BE2C (cell line): ENCODE results near the gene RABGGTA.

ENCODE experiments used
- DNase-seq: peaks from one replicate; pipeline ENCODE4 v3.0.0-alpha.2; 2020
- H3K27me3 ChIP-seq: fragments of 250-450 bp; sonication (Bioruptor Pico); 2 replicates; pipeline ENCODE4 v1.5.1; 2020; ENCODE audit warnings: mild to moderate bottlenecking
- H3K36me3 ChIP-seq: fragments of 250-450 bp; sonication (Bioruptor Pico); 2 replicates; pipeline ENCODE4 v1.5.1; 2020; ENCODE audit warnings: mild to moderate bottlenecking
- H3K4me1 ChIP-seq: fragments of 250-450 bp; sonication (Bioruptor Pico); 2 replicates; pipeline ENCODE4 v1.5.1; 2020
- H3K4me3 ChIP-seq: 2 replicates; pipeline ENCODE4 v1.5.1; 2011; ENCODE audit warnings: low read depth, low read length
- H3K9me3 ChIP-seq: fragments of 250-450 bp; sonication (Bioruptor Pico); 2 replicates; pipeline ENCODE4 v1.5.1; 2020
- CTCF ChIP-seq: IDR thresholded peaks from 2 replicates; pipeline ENCODE4 v1.5.1; 2012; ENCODE audit warnings: mild to moderate bottlenecking, low read depth, low read length

The RABGGTA gene

GRCh38 chr14:24310265-24310645, 38.9 kb upstream of the RABGGTA start:
- Histone ChIP-seq H3K36me3 (peaks cover 31% of the 10 kb centered on the region), H3K27me3 (no peaks in the 10 kb centered on the region; the same call in 1 of the 2 replicates), H3K9me3 (no peaks in the 10 kb centered on the region), H3K4me1 (no peaks in the 10 kb centered on the region), H3K4me3 (no peak overlapping the region)
- no peak for DNase-seq
- TF ChIP-seq CTCF: no peak

GRCh38 chr14:24309538-24310264, 38.3 kb upstream of the RABGGTA start, which contains the start of gene LTB4R2:
Gene LTB4R2 (plus strand): TSS chr14:24310140. CDS start chr14:24310665, 525 bp downstream.
- Histone ChIP-seq H3K4me3 (no peak within 1 kb of the TSS), H3K36me3 (peaks cover 36% of the 10 kb centered on the region), H3K27me3 (no peaks in the 10 kb centered on the region), H3K4me1 (no peaks in the 10 kb centered on the region), H3K9me3 (no peaks in the 10 kb centered on the region)
- TF ChIP-seq CTCF: no peak
- DNase-seq: no peak

- no peaks in the 10 kb centered on the region for H3K27me3 ChIP-seq
- no peak for TF ChIP-seq CTCF
- no peaks in the 10 kb centered on the region for H3K9me3 ChIP-seq
- H3K4me3 ChIP-seq: no peak overlapping the region
- no peaks in the 10 kb centered on the region for H3K4me1 ChIP-seq
- peaks cover 46% of the 10 kb centered on the region for H3K36me3 ChIP-seq
- no peak for DNase-seq
Observed at GRCh38 chr14:24308342-24309124, 37.1 kb upstream of the RABGGTA start.

- peak; percentile 67 for DNase-seq
- Histone ChIP-seq H3K4me1 (no peaks in the 10 kb centered on the region), H3K9me3 (no peaks in the 10 kb centered on the region), H3K4me3 (no peak within 1 kb of the TSS), H3K27me3 (no peaks in the 10 kb centered on the region), H3K36me3 (peaks cover 48% of the 10 kb centered on the region)
- peak; percentile 99 for TF ChIP-seq CTCF
Observed at GRCh38 chr14:24307575-24308341, 36.4 kb upstream of the RABGGTA start, which contains the start of gene CIDEB. Gene CIDEB (minus strand): TSS chr14:24307977. CDS start chr14:24307858, 119 bp downstream.

GRCh38 chr14:24307156-24307574, 35.8 kb upstream of the RABGGTA start:
- Histone ChIP-seq H3K9me3 (no peaks in the 10 kb centered on the region), H3K4me3 (no peak overlapping the region), H3K4me1 (no peaks in the 10 kb centered on the region), H3K27me3 (no peaks in the 10 kb centered on the region), H3K36me3 (peaks cover 53% of the 10 kb centered on the region)
- no peak for DNase-seq
- TF ChIP-seq CTCF: no peak
